Measurements from ENCODE around the gene MGARP.

DNA sequence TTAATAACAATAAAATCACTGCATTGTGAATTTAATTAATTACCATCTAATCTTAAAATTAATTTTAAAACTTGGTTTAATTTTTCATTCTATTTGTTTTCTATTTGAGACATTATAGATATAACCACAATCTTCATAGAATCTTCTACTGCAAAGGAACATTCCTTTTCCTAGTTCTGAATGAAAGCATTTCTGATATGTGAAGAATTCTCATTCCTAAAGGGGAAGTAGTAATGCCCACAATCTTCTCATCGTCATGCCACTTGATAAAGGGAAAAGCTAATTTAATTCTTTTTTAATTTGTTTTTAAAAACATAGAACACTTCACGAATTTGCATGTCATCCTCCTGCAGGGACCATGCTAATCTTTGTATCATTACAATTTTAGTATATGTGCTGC lies 23.7 kb downstream of the MGARP start:
- TF ChIP-seq, protein P1, sequence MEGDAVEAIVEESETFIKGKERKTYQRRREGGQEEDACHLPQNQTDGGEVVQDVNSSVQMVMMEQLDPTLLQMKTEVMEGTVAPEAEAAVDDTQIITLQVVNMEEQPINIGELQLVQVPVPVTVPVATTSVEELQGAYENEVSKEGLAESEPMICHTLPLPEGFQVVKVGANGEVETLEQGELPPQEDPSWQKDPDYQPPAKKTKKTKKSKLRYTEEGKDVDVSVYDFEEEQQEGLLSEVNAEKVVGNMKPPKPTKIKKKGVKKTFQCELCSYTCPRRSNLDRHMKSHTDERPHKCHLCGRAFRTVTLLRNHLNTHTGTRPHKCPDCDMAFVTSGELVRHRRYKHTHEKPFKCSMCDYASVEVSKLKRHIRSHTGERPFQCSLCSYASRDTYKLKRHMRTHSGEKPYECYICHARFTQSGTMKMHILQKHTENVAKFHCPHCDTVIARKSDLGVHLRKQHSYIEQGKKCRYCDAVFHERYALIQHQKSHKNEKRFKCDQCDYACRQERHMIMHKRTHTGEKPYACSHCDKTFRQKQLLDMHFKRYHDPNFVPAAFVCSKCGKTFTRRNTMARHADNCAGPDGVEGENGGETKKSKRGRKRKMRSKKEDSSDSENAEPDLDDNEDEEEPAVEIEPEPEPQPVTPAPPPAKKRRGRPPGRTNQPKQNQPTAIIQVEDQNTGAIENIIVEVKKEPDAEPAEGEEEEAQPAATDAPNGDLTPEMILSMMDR (IDR thresholded peaks at IDR 0.05) = no peak
- TF ChIP-seq SMC3 (IDR thresholded peaks at IDR 0.05; ENCODE audit: low read depth, low read length) = no peak
- TF ChIP-seq, protein P2, sequence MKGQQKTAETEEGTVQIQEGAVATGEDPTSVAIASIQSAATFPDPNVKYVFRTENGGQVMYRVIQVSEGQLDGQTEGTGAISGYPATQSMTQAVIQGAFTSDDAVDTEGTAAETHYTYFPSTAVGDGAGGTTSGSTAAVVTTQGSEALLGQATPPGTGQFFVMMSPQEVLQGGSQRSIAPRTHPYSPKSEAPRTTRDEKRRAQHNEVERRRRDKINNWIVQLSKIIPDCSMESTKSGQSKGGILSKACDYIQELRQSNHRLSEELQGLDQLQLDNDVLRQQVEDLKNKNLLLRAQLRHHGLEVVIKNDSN (IDR thresholded peaks at IDR 0.05; ENCODE audit: borderline replicate concordance, low read depth) = no peak
- TF ChIP-seq EZH2phosphoT487 (IDR thresholded peaks at IDR 0.05; ENCODE audit: borderline replicate concordance, low read depth) = no peak
- TF ChIP-seq CHD2 (IDR thresholded peaks at IDR 0.05; ENCODE audit: low read length, partially characterized antibody) = no peak
- TF ChIP-seq MXI1 (IDR thresholded peaks at IDR 0.05; ENCODE audit: low read depth, low read length) = no peak
- no peak for TF ChIP-seq POLR2AphosphoS5 (IDR thresholded peaks at IDR 0.05; ENCODE audit: low read depth, low read length)
- TF ChIP-seq FOSL2 (IDR thresholded peaks at IDR 0.05; ENCODE audit: borderline replicate concordance, low read depth) = no peak
- TF ChIP-seq, protein P3, sequence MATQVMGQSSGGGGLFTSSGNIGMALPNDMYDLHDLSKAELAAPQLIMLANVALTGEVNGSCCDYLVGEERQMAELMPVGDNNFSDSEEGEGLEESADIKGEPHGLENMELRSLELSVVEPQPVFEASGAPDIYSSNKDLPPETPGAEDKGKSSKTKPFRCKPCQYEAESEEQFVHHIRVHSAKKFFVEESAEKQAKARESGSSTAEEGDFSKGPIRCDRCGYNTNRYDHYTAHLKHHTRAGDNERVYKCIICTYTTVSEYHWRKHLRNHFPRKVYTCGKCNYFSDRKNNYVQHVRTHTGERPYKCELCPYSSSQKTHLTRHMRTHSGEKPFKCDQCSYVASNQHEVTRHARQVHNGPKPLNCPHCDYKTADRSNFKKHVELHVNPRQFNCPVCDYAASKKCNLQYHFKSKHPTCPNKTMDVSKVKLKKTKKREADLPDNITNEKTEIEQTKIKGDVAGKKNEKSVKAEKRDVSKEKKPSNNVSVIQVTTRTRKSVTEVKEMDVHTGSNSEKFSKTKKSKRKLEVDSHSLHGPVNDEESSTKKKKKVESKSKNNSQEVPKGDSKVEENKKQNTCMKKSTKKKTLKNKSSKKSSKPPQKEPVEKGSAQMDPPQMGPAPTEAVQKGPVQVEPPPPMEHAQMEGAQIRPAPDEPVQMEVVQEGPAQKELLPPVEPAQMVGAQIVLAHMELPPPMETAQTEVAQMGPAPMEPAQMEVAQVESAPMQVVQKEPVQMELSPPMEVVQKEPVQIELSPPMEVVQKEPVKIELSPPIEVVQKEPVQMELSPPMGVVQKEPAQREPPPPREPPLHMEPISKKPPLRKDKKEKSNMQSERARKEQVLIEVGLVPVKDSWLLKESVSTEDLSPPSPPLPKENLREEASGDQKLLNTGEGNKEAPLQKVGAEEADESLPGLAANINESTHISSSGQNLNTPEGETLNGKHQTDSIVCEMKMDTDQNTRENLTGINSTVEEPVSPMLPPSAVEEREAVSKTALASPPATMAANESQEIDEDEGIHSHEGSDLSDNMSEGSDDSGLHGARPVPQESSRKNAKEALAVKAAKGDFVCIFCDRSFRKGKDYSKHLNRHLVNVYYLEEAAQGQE (IDR thresholded peaks at IDR 0.05; ENCODE audit: low read depth, low read length) = no peak
- no peak for TF ChIP-seq TAF1 (IDR thresholded peaks at IDR 0.05; ENCODE audit: borderline replicate concordance, low read depth, low read length)
- no peak for TF ChIP-seq EP300 (IDR thresholded peaks at IDR 0.05; ENCODE audit: borderline replicate concordance in 1 of 2, low read depth in 1 of 2, low read length in 1 of 2)
